Osteoblast (primary cell): ENCODE measurements around the gene PTTG2. TPM values are rescaled to one million over a fixed set of nuclear protein-coding genes. Genes with fewer than 3 reads are reported as not detected.

Experiments used
- DNase-seq: peaks from one replicate; pipeline ENCODE4 v3.0.0; 2011; ENCODE audit warnings: low spot score, mixed read lengths; ENCODE audit not compliant: insufficient read length; ENCODE audit errors: missing footprints
- H2AFZ ChIP-seq: 2 replicates; pipeline ENCODE4 v1.6.0; 2011; ENCODE audit warnings: mild to moderate bottlenecking, low read length
- H3K27ac ChIP-seq: 2 replicates; pipeline ENCODE4 v1.5.1; 2011; ENCODE audit warnings: mild to moderate bottlenecking, low read depth, low read length, moderate library complexity
- H3K27me3 ChIP-seq: 2 replicates; pipeline ENCODE4 v1.6.0; 2012; ENCODE audit warnings: mild to moderate bottlenecking, control low read depth, inconsistent platforms, low read length, moderate library complexity; ENCODE audit not compliant: insufficient read depth
- H3K36me3 ChIP-seq: 2 replicates; pipeline ENCODE4 v1.5.1; 2011; ENCODE audit warnings: mild to moderate bottlenecking, low read length, control low read depth, moderate library complexity; ENCODE audit not compliant: insufficient read depth
- H3K4me1 ChIP-seq: 2 replicates; pipeline ENCODE4 v1.5.1; 2011; ENCODE audit warnings: mild to moderate bottlenecking, low read length, control low read depth, moderate library complexity; ENCODE audit not compliant: insufficient read depth
- H3K4me2 ChIP-seq: 2 replicates; pipeline ENCODE4 v1.6.0; 2011; ENCODE audit warnings: mild to moderate bottlenecking, low read length; ENCODE audit not compliant: insufficient read depth
- H3K4me3 ChIP-seq: fragments of 200-600 bp; sonication (generic); 3 replicates; pipeline ENCODE4 v1.5.1; 2012; ENCODE audit warnings: mild to moderate bottlenecking, low read length, inconsistent platforms; ENCODE audit not compliant: insufficient read depth
- H3K79me2 ChIP-seq: 2 replicates; pipeline ENCODE4 v1.6.0; 2012; ENCODE audit warnings: mild to moderate bottlenecking, low read length, control low read depth, inconsistent platforms; ENCODE audit not compliant: insufficient read depth
- H3K9me3 ChIP-seq: 2 replicates; pipeline ENCODE4 v1.5.1; 2011; ENCODE audit warnings: low read depth, low read length, control low read depth
- H4K20me1 ChIP-seq: 2 replicates; pipeline ENCODE4 v1.6.0; 2012; ENCODE audit warnings: mild to moderate bottlenecking, low read length, control low read depth; ENCODE audit not compliant: insufficient read depth
- total RNA-seq: library from RNA; depleted of rRNA; stranded (reverse); fragments of >200 nt; gene quantifications from 2 replicates; pipeline ENCODE4 v1.2.3, GENCODE V29; 2012
- TF ChIP-seq, protein P1 (sequence below): IDR thresholded peaks from 2 replicates; pipeline ENCODE4 v1.5.1; 2011; ENCODE audit warnings: mild to moderate bottlenecking, low read depth, low read length, moderate library complexity; ENCODE audit errors: extremely low read depth

PTTG2 gene
- total RNA-seq, 1 donor: not detected

DNA sequence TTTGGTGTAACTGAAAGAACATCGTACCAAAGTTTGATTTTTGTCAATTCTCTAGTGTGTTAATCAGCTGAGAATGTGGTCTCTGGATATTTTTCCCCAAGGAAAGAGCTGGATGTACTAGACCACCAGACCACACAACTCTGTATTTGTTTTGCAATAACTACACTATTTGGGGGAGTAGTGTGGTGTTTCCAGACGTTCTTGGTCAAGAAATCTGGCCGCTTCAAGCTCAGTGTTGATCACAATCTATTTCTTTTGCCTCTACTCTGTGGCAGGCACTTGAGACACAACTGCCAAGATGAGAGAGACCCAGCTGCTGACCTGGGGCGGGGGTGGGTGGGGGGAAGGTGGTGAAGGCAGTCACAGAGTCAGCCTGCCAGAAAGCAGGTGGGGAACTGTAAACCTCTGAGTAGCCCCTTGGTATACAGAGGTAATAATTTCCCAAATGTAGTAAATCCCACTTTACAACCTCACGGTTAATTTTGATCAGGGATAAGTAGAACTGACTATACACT is 30.6 kb downstream of the PTTG2 start:
- TF ChIP-seq, protein P1, sequence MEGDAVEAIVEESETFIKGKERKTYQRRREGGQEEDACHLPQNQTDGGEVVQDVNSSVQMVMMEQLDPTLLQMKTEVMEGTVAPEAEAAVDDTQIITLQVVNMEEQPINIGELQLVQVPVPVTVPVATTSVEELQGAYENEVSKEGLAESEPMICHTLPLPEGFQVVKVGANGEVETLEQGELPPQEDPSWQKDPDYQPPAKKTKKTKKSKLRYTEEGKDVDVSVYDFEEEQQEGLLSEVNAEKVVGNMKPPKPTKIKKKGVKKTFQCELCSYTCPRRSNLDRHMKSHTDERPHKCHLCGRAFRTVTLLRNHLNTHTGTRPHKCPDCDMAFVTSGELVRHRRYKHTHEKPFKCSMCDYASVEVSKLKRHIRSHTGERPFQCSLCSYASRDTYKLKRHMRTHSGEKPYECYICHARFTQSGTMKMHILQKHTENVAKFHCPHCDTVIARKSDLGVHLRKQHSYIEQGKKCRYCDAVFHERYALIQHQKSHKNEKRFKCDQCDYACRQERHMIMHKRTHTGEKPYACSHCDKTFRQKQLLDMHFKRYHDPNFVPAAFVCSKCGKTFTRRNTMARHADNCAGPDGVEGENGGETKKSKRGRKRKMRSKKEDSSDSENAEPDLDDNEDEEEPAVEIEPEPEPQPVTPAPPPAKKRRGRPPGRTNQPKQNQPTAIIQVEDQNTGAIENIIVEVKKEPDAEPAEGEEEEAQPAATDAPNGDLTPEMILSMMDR: no peak
- Histone ChIP-seq H3K4me1 (no peaks in the 10 kb centered on the region), H3K4me3 (no peak overlapping the region), H3K27ac (no peak overlapping the region), H3K9me3 (no peaks in the 10 kb centered on the region), H3K27me3 (no peaks in the 10 kb centered on the region), H3K79me2 (peaks cover 82% of the 10 kb centered on the region), H4K20me1 (peaks cover 4% of the 10 kb centered on the region), H3K36me3 (no peaks in the 10 kb centered on the region), H2AFZ (no peak overlapping the region), H3K4me2 (no peak overlapping the region)
- no peak for DNase-seq

DNA sequence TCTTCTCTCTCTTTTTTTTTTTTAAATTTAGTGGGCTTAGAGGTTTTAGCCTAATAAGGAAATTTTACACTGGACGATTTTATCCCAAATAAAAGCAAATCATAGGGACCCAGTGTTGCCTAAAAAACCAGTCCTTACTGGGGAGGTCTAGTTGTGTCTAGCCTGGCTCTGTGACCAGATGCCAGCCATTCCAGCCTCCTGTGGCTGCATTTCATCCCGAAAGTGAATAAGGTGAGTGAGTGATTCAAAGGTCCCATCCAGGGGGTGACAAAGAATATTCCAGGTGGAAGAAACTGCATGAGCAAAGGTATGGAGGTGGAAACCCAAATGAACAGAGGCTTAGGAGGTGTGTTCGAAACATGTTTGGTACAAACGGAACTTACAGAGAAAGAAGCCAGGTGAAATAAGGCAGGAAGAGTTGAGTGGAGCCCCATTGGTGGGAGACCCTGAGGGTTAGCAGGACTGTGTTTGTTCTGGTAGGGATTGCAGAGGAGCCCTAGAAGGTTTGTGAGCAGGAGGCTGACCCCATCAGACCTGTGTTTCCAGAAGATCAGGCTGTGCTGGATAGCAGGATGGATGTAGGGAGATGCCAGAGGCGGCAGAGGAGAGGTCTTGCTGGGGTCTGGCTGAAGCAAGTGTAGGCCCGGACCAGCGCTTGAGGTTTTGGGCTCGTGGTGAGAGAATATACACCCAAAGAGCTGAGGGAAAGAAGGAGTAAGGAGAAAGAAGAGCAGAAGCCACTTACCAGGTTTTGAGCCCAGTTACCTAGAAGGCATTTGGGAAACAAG is 31.6 kb downstream of the PTTG2 start:
- Histone ChIP-seq H2AFZ (no peak overlapping the region), H3K79me2 (peaks cover 82% of the 10 kb centered on the region), H3K4me3 (no peak overlapping the region), H3K4me2 (no peak overlapping the region), H4K20me1 (peaks cover 5% of the 10 kb centered on the region), H3K9me3 (no peaks in the 10 kb centered on the region), H3K36me3 (no peaks in the 10 kb centered on the region), H3K27me3 (no peaks in the 10 kb centered on the region), H3K4me1 (no peaks in the 10 kb centered on the region), H3K27ac (no peak overlapping the region)
- no peak for DNase-seq
- TF ChIP-seq, protein P1: no peak

DNA sequence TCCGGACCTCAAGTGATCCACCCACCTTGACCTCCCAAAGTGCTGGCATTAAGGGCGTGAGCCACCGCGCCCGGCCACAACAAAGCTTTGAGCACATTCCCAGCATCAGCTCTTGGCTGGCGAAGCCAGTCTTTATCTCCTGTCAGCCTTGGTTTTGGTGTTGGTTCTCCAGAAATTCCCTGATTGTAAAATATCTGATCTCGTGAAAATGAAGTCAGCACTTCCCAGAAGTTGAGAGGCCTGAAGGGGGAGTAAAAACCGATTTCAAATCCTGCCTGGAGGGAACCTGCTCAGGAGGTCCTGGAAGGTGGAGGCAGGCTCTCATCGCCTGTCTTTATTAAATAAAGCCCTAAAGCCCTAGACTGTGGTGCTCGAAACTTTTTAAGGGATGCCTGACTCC is 33.6 kb downstream of the PTTG2 start:
- peaks cover 78% of the 10 kb centered on the region for H3K79me2 ChIP-seq
- no peak overlapping the region for H3K4me2 ChIP-seq
- H4K20me1 ChIP-seq: peaks cover 18% of the 10 kb centered on the region
- H3K27ac ChIP-seq: no peak overlapping the region
- H3K4me3 ChIP-seq: no peak overlapping the region
- TF ChIP-seq, protein P1: no peak
- no peaks in the 10 kb centered on the region for H3K27me3 ChIP-seq
- no peak overlapping the region for H2AFZ ChIP-seq
- H3K4me1 ChIP-seq: no peaks in the 10 kb centered on the region
- no peaks in the 10 kb centered on the region for H3K9me3 ChIP-seq
- H3K36me3 ChIP-seq: no peaks in the 10 kb centered on the region
- no peak for DNase-seq

DNA sequence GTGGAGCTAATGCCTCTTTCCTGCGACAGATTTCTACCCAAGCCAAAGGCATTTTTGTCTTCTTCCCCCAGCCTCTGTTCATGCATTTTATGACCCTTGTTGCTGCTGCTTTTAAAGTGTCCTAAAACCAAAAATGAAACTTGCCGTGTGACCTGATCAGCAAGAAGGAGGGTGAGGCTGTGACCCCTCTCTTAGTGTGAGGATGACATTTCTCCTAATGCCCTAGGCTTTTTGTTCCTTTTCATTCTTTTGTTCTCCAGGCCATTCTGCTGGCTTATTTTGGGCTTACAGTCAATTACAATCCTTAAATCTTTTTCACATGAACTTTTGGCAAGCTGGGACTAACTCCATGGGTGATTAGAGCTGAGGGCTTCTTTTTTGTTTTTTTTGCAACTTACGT is 34.4 kb downstream of the PTTG2 start:
- Histone ChIP-seq H2AFZ (no peak overlapping the region), H3K9me3 (no peaks in the 10 kb centered on the region), H3K4me1 (no peaks in the 10 kb centered on the region), H3K27ac (no peak overlapping the region), H4K20me1 (peaks cover 19% of the 10 kb centered on the region), H3K79me2 (peaks cover 78% of the 10 kb centered on the region), H3K4me3 (no peak overlapping the region), H3K36me3 (no peaks in the 10 kb centered on the region), H3K4me2 (no peak overlapping the region), H3K27me3 (no peaks in the 10 kb centered on the region)
- no peak for DNase-seq
- TF ChIP-seq, protein P1: no peak
